Right atrium auricular region (tissue), 2 donors: ENCODE results near the gene TNFAIP8L1. TPM values are rescaled to one million over a fixed set of nuclear protein-coding genes. Genes with fewer than 3 reads are reported as not detected.

ENCODE experiments used
- DNase-seq: peaks from one replicate; pipeline ENCODE4 v3.0.0-alpha.2; 2019; ENCODE audit warnings: low spot score
- H3K27ac ChIP-seq, 2 donors: fragments of 200-600 bp; sonication (generic); 1 replicate in 1 of 2; 2 replicates in 1 of 2; pipeline ENCODE4 v1.5.1; 2016 to 2019
- H3K27me3 ChIP-seq, 2 donors: fragments of 200-600 bp; sonication (generic); one replicate each; pipeline versions ENCODE4 v1.5.1 to v1.6.0; 2017 to 2019
- H3K36me3 ChIP-seq: fragments of 200-600 bp; sonication (generic); one replicate; pipeline ENCODE4 v1.5.1; 2016
- H3K4me1 ChIP-seq, 2 donors: fragments of 200-600 bp; sonication (generic); one replicate each; pipeline versions ENCODE4 v1.5.1 to v1.6.0; 2017 to 2019
- H3K4me3 ChIP-seq, 2 donors: fragments of 200-600 bp; sonication (generic); 1 replicate in 1 of 2; 2 replicates in 1 of 2; pipeline ENCODE4 v1.5.1; 2017 to 2019; ENCODE audit warnings: mild to moderate bottlenecking in 1 of 2, moderate library complexity in 1 of 2
- H3K9me3 ChIP-seq, 2 donors: fragments of 200-600 bp; sonication (generic); one replicate each; pipeline ENCODE4 v1.5.1; 2019
- CTCF ChIP-seq, 2 donors: fragments of 200-600 bp; sonication (generic); IDR thresholded peaks; one replicate each; pipeline ENCODE4 v1.5.1; 2019; ENCODE audit warnings: antibody characterized with exemption in 2 of 2
- total RNA-seq, 2 donors: library from RNA; depleted of rRNA; stranded (reverse); fragments of >200 nt; gene quantifications; one replicate each; pipeline ENCODE4 v1.1.0, GENCODE V29; 2016

TNFAIP8L1 gene
- total RNA-seq, 2 donors from 2014 or later: 2.6 to 4.2 TPM

DNA sequence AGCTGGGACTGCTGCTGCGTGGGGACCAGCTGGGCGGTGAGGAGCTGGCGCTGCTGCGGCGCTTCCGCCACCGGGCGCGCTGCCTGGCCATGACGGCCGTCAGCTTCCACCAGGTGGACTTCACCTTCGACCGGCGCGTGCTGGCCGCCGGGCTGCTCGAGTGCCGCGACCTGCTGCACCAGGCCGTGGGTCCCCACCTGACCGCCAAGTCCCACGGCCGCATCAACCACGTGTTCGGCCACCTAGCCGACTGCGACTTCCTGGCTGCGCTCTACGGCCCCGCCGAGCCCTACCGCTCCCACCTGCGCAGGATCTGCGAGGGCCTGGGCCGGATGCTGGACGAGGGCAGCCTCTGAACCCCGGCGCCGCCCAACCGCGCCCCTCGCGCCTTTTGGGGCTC is 12.8 kb downstream of the TNFAIP8L1 start:
- Histone ChIP-seq H3K27me3 (no peaks in the 10 kb centered on the region), H3K4me1 (peaks cover 0 to 27% of the 10 kb centered on the region in 2 donors), H3K27ac (no peak overlapping the region), H3K36me3 (peaks cover 8% of the 10 kb centered on the region), H3K4me3 (no peak overlapping the region), H3K9me3 (no peaks in the 10 kb centered on the region)
- DNase-seq: no peak
- no peak for TF ChIP-seq CTCF (IDR thresholded peaks at IDR 0.05)

GRCh38 chr19:4653793-4654436 is 14.6 kb downstream of the TNFAIP8L1 start:
- Histone ChIP-seq H3K9me3 (peaks cover 0 to 11% of the 10 kb centered on the region in 2 donors), H3K27ac (no peak overlapping the region), H3K4me3 (no peak overlapping the region), H3K4me1 (peaks cover 0 to 16% of the 10 kb centered on the region in 2 donors), H3K36me3 (peaks cover 26% of the 10 kb centered on the region), H3K27me3 (no peaks in the 10 kb centered on the region)
- TF ChIP-seq CTCF (IDR thresholded peaks at IDR 0.05): no peak
- DNase-seq: no peak

- no peak for TF ChIP-seq CTCF (IDR thresholded peaks at IDR 0.05)
- peaks cover 34% of the 10 kb centered on the region for H3K36me3 ChIP-seq
- DNase-seq: no peak
- no peak overlapping the region for H3K27ac ChIP-seq
- H3K4me1 ChIP-seq: peaks cover 0 to 9% of the 10 kb centered on the region in 2 donors
- no peaks in the 10 kb centered on the region for H3K27me3 ChIP-seq
- peaks cover 0 to 11% of the 10 kb centered on the region in 2 donors for H3K9me3 ChIP-seq
- H3K4me3 ChIP-seq: no peak overlapping the region
Measured at GRCh38 chr19:4654437-4655361, 15.4 kb downstream of the TNFAIP8L1 start.

- H3K27ac ChIP-seq: no peak overlapping the region
- no peak for TF ChIP-seq CTCF (IDR thresholded peaks at IDR 0.05)
Measured at GRCh38 chr19:4656102-4656501, 16.8 kb downstream of the TNFAIP8L1 start.

GRCh38 chr19:4657262-4657661 is 17.9 kb downstream of the TNFAIP8L1 start:
- H3K4me3 ChIP-seq: no peak overlapping the region
- DNase-seq: no peak
- H3K36me3 ChIP-seq: peaks cover 51% of the 10 kb centered on the region

More at GRCh38 chr19:4656102-4656501, 16.8 kb downstream of the TNFAIP8L1 start:
- H3K4me3 ChIP-seq: no peak overlapping the region
- no peaks in the 10 kb centered on the region for H3K27me3 ChIP-seq
- no peak for DNase-seq
- H3K9me3 ChIP-seq: peaks cover 0 to 11% of the 10 kb centered on the region in 2 donors
- peaks cover 46% of the 10 kb centered on the region for H3K36me3 ChIP-seq
- no peaks in the 10 kb centered on the region for H3K4me1 ChIP-seq

More at GRCh38 chr19:4657262-4657661, 17.9 kb downstream of the TNFAIP8L1 start:
- no peaks in the 10 kb centered on the region for H3K4me1 ChIP-seq
- H3K27ac ChIP-seq: no peak overlapping the region
- peaks cover 0 to 11% of the 10 kb centered on the region in 2 donors for H3K9me3 ChIP-seq
- H3K27me3 ChIP-seq: no peaks in the 10 kb centered on the region
- no peak for TF ChIP-seq CTCF (IDR thresholded peaks at IDR 0.05)
